ENCODE results near the gene RNF40.

RNF40 gene

DNA sequence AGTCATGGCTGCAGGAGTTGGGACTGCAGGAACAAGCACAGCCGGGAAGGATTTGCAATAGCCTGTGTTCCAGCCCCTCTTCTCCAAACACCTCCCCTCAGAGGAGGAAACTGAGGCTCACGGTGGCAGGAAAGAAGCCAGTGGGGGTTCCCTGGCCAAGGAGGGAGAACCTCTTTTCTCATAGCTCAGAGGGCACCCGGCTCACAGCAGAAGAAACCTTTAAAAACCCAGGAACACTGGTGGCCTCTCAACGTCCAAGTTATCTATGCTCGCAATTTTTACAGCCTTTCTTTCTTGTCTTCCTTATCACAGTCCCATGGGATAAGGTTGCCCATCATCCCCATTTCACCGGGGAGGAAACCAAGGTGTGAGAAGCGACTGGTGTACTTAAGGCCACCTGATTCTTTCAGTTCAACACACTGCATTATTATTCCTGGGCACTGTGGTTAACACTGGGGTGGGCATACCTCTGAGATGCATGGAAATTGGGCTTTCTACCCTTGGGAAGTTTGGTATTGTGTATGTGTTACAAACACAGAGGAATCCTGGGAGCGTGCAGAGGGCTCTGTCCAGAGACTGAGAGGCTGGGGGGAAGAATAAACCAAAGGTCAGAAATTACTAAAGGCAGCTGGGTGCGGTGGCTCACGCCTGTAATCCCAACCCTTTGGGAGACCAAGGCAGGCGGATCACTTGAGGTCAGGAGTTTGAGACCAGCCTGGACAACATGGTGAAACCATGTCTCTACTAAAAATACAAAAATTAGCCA, 25.7 kb downstream of the RNF40 start:
- no peaks in the 10 kb centered on the region for H3K9me2 ChIP-seq (replicated peaks; ENCODE audit: insufficient read depth, low read length)
- peak overlapping the region; percentile 70 for H2AFZ ChIP-seq (ENCODE audit: low read length)
- H3K79me2 ChIP-seq (ENCODE audit: low read length), result no peaks in the 10 kb centered on the region
- H3K4me3 ChIP-seq (ENCODE audit: low read length), result peak overlapping the region; percentile 86
- H4K20me1 ChIP-seq (ENCODE audit: insufficient read depth, low read length), result no peaks in the 10 kb centered on the region
- H3K27ac ChIP-seq (ENCODE audit: low read length), result no peak overlapping the region
- DNase-seq, result no peak
- H3K9me3 ChIP-seq (replicated peaks; ENCODE audit: insufficient read depth, low read length), result no peaks in the 10 kb centered on the region
- TF ChIP-seq EZH2 (optimal IDR thresholded peaks at IDR 0.05; ENCODE audit: low read depth, low read length), result no peak
- no peak for TF ChIP-seq EZH2phosphoT487 (IDR thresholded peaks at IDR 0.05; ENCODE audit: low read length)
- TF ChIP-seq, protein P1, sequence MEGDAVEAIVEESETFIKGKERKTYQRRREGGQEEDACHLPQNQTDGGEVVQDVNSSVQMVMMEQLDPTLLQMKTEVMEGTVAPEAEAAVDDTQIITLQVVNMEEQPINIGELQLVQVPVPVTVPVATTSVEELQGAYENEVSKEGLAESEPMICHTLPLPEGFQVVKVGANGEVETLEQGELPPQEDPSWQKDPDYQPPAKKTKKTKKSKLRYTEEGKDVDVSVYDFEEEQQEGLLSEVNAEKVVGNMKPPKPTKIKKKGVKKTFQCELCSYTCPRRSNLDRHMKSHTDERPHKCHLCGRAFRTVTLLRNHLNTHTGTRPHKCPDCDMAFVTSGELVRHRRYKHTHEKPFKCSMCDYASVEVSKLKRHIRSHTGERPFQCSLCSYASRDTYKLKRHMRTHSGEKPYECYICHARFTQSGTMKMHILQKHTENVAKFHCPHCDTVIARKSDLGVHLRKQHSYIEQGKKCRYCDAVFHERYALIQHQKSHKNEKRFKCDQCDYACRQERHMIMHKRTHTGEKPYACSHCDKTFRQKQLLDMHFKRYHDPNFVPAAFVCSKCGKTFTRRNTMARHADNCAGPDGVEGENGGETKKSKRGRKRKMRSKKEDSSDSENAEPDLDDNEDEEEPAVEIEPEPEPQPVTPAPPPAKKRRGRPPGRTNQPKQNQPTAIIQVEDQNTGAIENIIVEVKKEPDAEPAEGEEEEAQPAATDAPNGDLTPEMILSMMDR (IDR thresholded peaks at IDR 0.05; ENCODE audit: low read length), result no peak
- no peaks in the 10 kb centered on the region for H3K27me3 ChIP-seq (replicated peaks; ENCODE audit: insufficient read depth, low read length)
- peak overlapping the region; percentile 60; the same call in 1 of the 2 replicates for H3K9ac ChIP-seq (ENCODE audit: low read length)
- no peaks in the 10 kb centered on the region for H3K4me1 ChIP-seq (ENCODE audit: low read length)
- H3K4me2 ChIP-seq (ENCODE audit: low read depth, low read length), result peak overlapping the region; percentile 86
- no peaks in the 10 kb centered on the region for H3F3A ChIP-seq (ENCODE audit: insufficient read depth, low read length)
- no peaks in the 10 kb centered on the region for H3K36me3 ChIP-seq (replicated peaks; ENCODE audit: insufficient read depth, low read length)

DNA sequence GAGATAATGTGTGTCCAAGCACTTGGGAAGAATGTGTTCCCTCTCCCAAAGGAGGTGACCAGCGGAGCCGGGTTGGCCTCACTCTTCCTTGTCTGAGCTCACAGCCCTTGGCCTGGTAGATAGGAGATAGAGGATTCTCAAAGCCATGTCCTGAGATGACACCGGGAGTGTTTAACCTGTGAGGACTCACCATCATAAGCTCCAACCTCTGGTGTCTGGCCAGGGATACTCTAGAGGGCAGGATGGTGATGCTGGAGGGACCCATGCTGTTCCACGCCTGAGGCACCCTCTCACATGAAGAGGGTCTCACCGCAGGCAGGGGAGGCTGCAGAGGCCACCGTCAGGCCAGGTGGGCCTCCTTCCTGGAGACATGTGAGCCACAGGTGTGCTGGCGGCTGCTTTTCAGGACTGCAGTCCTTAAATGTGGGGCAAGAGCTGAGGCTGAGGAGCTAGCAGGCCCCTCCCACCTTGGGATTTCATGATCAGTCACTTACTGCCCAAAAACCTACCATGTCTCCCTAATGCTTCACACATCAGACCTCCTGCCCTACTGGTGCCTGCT, 31.5 kb downstream of the RNF40 start:
- Histone ChIP-seq H3K4me2 (ENCODE audit: low read depth, low read length) (no peak overlapping the region), H3K36me3 (replicated peaks; ENCODE audit: insufficient read depth, low read length) (no peaks in the 10 kb centered on the region), H3K4me3 (ENCODE audit: low read length) (no peak overlapping the region), H4K20me1 (ENCODE audit: insufficient read depth, low read length) (no peaks in the 10 kb centered on the region), H3K79me2 (ENCODE audit: low read length) (no peaks in the 10 kb centered on the region), H3K4me1 (ENCODE audit: low read length) (no peaks in the 10 kb centered on the region), H3K9me3 (replicated peaks; ENCODE audit: insufficient read depth, low read length) (no peaks in the 10 kb centered on the region), H2AFZ (ENCODE audit: low read length) (no peak overlapping the region), H3K27me3 (replicated peaks; ENCODE audit: insufficient read depth, low read length) (no peaks in the 10 kb centered on the region), H3K9me2 (replicated peaks; ENCODE audit: insufficient read depth, low read length) (no peaks in the 10 kb centered on the region), H3F3A (ENCODE audit: insufficient read depth, low read length) (0 out of 2 replicates have a peak, but pooled peaks cover 3% of the 10 kb centered on the region), H3K9ac (ENCODE audit: low read length) (no peak overlapping the region), H3K27ac (ENCODE audit: low read length) (no peak overlapping the region)
- TF ChIP-seq EZH2phosphoT487 (IDR thresholded peaks at IDR 0.05; ENCODE audit: low read length) (no peak), EZH2 (optimal IDR thresholded peaks at IDR 0.05; ENCODE audit: low read depth, low read length) (no peak)
- TF ChIP-seq, protein P1 (IDR thresholded peaks at IDR 0.05; ENCODE audit: low read length), result no peak
- no peak for DNase-seq

DNA sequence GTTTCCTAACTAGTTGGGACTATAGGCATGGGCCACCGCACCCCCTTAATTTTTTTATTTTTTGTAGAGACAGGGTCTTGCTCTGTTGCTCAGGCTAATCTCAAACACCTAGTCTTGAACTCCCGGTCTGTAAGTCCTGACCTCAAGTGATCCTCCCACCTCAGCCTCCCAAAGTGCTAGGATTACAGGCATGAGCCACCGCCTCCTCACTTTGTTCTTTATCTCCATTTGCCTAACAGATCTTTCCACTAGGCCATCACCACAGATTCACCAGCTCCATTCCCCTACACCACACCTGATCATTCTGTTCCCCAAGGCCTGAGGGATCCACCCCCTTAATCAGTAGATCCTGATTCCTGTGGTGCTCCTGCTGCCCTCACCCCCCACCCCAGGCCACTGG, 32.5 kb downstream of the RNF40 start:
- no peaks in the 10 kb centered on the region for H4K20me1 ChIP-seq (ENCODE audit: insufficient read depth, low read length)
- H3K9me3 ChIP-seq (replicated peaks; ENCODE audit: insufficient read depth, low read length), result no peaks in the 10 kb centered on the region
- no peak overlapping the region for H3K4me3 ChIP-seq (ENCODE audit: low read length)

More for the DNA sequence above, 32.5 kb downstream of the RNF40 start:
- Histone ChIP-seq H3K79me2 (ENCODE audit: low read length) (no peaks in the 10 kb centered on the region), H3K36me3 (replicated peaks; ENCODE audit: insufficient read depth, low read length) (no peaks in the 10 kb centered on the region), H3K4me1 (ENCODE audit: low read length) (no peaks in the 10 kb centered on the region), H3K27ac (ENCODE audit: low read length) (no peak overlapping the region), H3K4me2 (ENCODE audit: low read depth, low read length) (no peak overlapping the region), H3F3A (ENCODE audit: insufficient read depth, low read length) (0 out of 2 replicates have a peak, but pooled peaks cover 3% of the 10 kb centered on the region), H3K9ac (ENCODE audit: low read length) (no peak overlapping the region), H3K9me2 (replicated peaks; ENCODE audit: insufficient read depth, low read length) (no peaks in the 10 kb centered on the region), H3K27me3 (replicated peaks; ENCODE audit: insufficient read depth, low read length) (no peaks in the 10 kb centered on the region), H2AFZ (ENCODE audit: low read length) (no peak overlapping the region)
- TF ChIP-seq, protein P1 (IDR thresholded peaks at IDR 0.05; ENCODE audit: low read length), result no peak
- TF ChIP-seq EZH2 (optimal IDR thresholded peaks at IDR 0.05; ENCODE audit: low read depth, low read length) (no peak), EZH2phosphoT487 (IDR thresholded peaks at IDR 0.05; ENCODE audit: low read length) (no peak)
- DNase-seq, result no peak

Data from MM.1S (cell line).